ENCODE measurements around the gene SIN3B.

SIN3B gene

DNA sequence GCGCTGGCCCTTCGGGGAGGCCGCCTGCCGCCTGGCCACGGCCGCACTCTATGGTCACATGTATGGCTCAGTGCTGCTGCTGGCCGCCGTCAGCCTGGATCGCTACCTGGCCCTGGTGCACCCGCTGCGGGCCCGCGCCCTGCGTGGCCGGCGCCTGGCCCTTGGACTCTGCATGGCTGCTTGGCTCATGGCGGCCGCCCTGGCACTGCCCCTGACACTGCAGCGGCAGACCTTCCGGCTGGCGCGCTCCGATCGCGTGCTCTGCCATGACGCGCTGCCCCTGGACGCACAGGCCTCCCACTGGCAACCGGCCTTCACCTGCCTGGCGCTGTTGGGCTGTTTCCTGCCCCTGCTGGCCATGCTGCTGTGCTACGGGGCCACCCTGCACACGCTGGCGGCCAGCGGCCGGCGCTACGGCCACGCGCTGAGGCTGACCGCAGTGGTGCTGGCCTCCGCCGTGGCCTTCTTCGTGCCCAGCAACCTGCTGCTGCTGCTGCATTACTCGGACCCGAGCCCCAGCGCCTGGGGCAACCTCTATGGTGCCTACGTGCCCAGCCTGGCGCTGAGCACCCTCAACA is 60.8 kb downstream of the SIN3B start:
- Histone ChIP-seq H3K4me2 (ENCODE audit: low read depth, low read length, poor library complexity, severe bottlenecking) (no peak overlapping the region), H3F3A (ENCODE audit: insufficient read depth) (no peaks in the 10 kb centered on the region), H2AFZ (ENCODE audit: low read depth, low read length, severe bottlenecking) (no peak overlapping the region), H3K4me3 (ENCODE audit: insufficient read depth, low read length, poor library complexity, severe bottlenecking) (no peak overlapping the region), H3K27ac (ENCODE audit: low read depth, low read length) (no peak overlapping the region), H3K27me3 (ENCODE audit: low read length) (no peaks in the 10 kb centered on the region), H4K20me1 (ENCODE audit: low read depth, low read length) (no peaks in the 10 kb centered on the region), H3K79me2 (ENCODE audit: insufficient read depth, low read length) (no peaks in the 10 kb centered on the region), H3K9me2 (replicated peaks; ENCODE audit: insufficient read depth, low read length) (no peaks in the 10 kb centered on the region), H3K9ac (ENCODE audit: low read length) (no peak overlapping the region), H3K9me3 (ENCODE audit: insufficient read depth, low read length) (no peaks in the 10 kb centered on the region), H3K36me3 (ENCODE audit: low read length) (no peaks in the 10 kb centered on the region)
- no peak for TF ChIP-seq EZH2phosphoT487 (conservative IDR thresholded peaks at IDR 0.05; ENCODE audit: low read length)
- TF ChIP-seq, protein P1, sequence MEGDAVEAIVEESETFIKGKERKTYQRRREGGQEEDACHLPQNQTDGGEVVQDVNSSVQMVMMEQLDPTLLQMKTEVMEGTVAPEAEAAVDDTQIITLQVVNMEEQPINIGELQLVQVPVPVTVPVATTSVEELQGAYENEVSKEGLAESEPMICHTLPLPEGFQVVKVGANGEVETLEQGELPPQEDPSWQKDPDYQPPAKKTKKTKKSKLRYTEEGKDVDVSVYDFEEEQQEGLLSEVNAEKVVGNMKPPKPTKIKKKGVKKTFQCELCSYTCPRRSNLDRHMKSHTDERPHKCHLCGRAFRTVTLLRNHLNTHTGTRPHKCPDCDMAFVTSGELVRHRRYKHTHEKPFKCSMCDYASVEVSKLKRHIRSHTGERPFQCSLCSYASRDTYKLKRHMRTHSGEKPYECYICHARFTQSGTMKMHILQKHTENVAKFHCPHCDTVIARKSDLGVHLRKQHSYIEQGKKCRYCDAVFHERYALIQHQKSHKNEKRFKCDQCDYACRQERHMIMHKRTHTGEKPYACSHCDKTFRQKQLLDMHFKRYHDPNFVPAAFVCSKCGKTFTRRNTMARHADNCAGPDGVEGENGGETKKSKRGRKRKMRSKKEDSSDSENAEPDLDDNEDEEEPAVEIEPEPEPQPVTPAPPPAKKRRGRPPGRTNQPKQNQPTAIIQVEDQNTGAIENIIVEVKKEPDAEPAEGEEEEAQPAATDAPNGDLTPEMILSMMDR (IDR thresholded peaks at IDR 0.05; ENCODE audit: insufficient read depth, low read length, poor library complexity, severe bottlenecking), result no peak

DNA sequence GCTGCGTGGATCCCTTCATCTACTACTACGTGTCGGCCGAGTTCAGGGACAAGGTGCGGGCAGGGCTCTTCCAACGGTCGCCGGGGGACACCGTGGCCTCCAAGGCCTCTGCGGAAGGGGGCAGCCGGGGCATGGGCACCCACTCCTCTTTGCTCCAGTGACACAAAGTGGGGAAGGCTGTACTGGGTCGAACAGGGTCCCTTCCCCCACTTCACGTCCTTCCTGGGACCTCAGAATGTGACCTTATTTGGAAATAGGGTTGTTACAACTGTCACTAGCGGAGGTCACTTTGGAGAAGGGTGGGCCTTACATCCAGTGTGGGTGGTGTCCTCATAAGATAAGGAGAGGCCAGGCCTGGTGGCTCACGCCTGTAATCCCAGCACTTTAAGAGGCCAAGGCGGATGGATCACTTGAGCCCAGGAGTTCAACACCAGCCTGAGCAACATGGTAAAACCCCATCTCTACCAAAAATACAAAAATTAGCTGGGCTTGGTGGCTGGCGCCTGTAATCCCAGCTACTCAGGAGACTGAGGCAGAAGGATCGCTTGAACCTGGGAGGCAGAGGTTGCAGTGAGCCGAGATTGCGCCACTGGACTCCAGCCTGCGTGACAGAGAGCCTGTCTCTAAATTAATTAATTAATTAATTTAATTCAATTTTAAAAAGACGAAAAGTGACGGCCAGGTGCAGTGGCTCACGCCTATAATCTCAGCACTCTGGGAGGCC is 61.4 kb downstream of the SIN3B start:
- no peak overlapping the region for H3K4me2 ChIP-seq (ENCODE audit: low read depth, low read length, poor library complexity, severe bottlenecking)

DNA sequence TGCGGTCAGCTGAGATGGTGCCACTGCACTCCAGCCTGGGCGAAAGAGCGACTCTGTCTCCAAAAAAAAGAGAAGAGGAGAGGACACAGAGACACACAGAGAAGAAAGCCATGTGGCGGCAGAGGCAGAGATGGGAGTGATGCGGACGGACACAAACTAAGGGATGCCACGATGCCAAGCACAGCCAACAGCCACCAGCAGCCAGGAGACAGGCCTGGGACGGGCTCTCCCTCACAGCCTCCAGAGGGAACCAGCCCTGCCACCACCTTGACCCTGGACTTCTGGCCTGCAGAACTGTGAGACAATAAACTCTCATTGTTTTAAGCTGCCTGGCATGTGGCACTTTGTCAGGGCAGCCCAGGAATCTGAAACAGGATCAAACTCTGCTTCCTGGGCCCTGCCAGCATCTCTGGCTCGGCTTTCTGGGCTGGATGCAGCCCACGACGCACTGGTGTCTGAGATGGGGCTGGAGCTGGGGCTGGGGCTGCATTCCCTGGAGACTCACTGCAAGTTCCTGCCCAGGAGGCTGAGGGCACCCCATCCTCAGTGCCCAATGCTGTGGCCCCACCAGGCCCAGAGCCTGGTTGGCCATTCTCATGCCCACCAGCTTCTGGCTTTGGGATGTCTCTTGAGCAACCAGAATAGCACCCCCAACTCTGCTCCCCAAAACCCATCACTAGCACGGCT is 62.6 kb downstream of the SIN3B start:
- no peak overlapping the region for H3K9ac ChIP-seq (ENCODE audit: low read length)
- H3K4me3 ChIP-seq (ENCODE audit: insufficient read depth, low read length, poor library complexity, severe bottlenecking), result no peak overlapping the region
- no peaks in the 10 kb centered on the region for H3K9me3 ChIP-seq (ENCODE audit: insufficient read depth, low read length)
- 0 out of 2 replicates have a peak overlapping the region, but pooled peaks have one; percentile 65 for H3K27ac ChIP-seq (ENCODE audit: low read depth, low read length)
- no peaks in the 10 kb centered on the region for H3K36me3 ChIP-seq (ENCODE audit: low read length)
- TF ChIP-seq, protein P1 (IDR thresholded peaks at IDR 0.05; ENCODE audit: insufficient read depth, low read length, poor library complexity, severe bottlenecking), result no peak
- TF ChIP-seq EZH2phosphoT487 (conservative IDR thresholded peaks at IDR 0.05; ENCODE audit: low read length), result no peak
- H3K27me3 ChIP-seq (ENCODE audit: low read length), result no peaks in the 10 kb centered on the region
- no peaks in the 10 kb centered on the region for H3K79me2 ChIP-seq (ENCODE audit: insufficient read depth, low read length)
- no peak overlapping the region for H3K4me2 ChIP-seq (ENCODE audit: low read depth, low read length, poor library complexity, severe bottlenecking)
- no peaks in the 10 kb centered on the region for H3K9me2 ChIP-seq (replicated peaks; ENCODE audit: insufficient read depth, low read length)
- H4K20me1 ChIP-seq (ENCODE audit: low read depth, low read length), result no peaks in the 10 kb centered on the region
- no peak overlapping the region for H2AFZ ChIP-seq (ENCODE audit: low read depth, low read length, severe bottlenecking)
- H3F3A ChIP-seq (ENCODE audit: insufficient read depth), result no peaks in the 10 kb centered on the region

More for the DNA sequence above, 61.4 kb downstream of the SIN3B start:
- no peaks in the 10 kb centered on the region for H3K9me2 ChIP-seq (replicated peaks; ENCODE audit: insufficient read depth, low read length)
- H3K27ac ChIP-seq (ENCODE audit: low read depth, low read length), result no peak overlapping the region
- no peaks in the 10 kb centered on the region for H3K27me3 ChIP-seq (ENCODE audit: low read length)
- H4K20me1 ChIP-seq (ENCODE audit: low read depth, low read length), result no peaks in the 10 kb centered on the region
- H3K79me2 ChIP-seq (ENCODE audit: insufficient read depth, low read length), result no peaks in the 10 kb centered on the region
- H2AFZ ChIP-seq (ENCODE audit: low read depth, low read length, severe bottlenecking), result no peak overlapping the region
- H3K9me3 ChIP-seq (ENCODE audit: insufficient read depth, low read length), result no peaks in the 10 kb centered on the region
- H3K4me3 ChIP-seq (ENCODE audit: insufficient read depth, low read length, poor library complexity, severe bottlenecking), result no peak overlapping the region
- TF ChIP-seq EZH2phosphoT487 (conservative IDR thresholded peaks at IDR 0.05; ENCODE audit: low read length), result no peak
- TF ChIP-seq, protein P1 (IDR thresholded peaks at IDR 0.05; ENCODE audit: insufficient read depth, low read length, poor library complexity, severe bottlenecking), result no peak
- H3K36me3 ChIP-seq (ENCODE audit: low read length), result no peaks in the 10 kb centered on the region
- no peak overlapping the region for H3K9ac ChIP-seq (ENCODE audit: low read length)
- H3F3A ChIP-seq (ENCODE audit: insufficient read depth), result no peaks in the 10 kb centered on the region

Data from SU-DHL-6 (cell line).